T1000 (cell line): ENCODE data around the gene EIF3A.
A peak's percentile ranks its signal among the peaks of the same experiment; 100 is the strongest.
"Not testable (repeated sequence)": the region's sequence is repeated elsewhere in the genome, so short reads cannot be mapped to it uniquely, and the experiment has no call there.

Experiments
- DNase-seq: peaks from one replicate; lab custom pipeline; 2025; ENCODE audit warnings: mixed read lengths; lab: John Stamatoyannopoulos, UW

Gene EIF3A

GRCh38 chr10:119100434-119101238 lies 20.0 kb upstream of the EIF3A start:
- DNase-seq = no peak

- no peak for DNase-seq
These were observed 18.0 kb upstream of the EIF3A start for GRCh38 chr10:119098576-119098975.

DNA sequence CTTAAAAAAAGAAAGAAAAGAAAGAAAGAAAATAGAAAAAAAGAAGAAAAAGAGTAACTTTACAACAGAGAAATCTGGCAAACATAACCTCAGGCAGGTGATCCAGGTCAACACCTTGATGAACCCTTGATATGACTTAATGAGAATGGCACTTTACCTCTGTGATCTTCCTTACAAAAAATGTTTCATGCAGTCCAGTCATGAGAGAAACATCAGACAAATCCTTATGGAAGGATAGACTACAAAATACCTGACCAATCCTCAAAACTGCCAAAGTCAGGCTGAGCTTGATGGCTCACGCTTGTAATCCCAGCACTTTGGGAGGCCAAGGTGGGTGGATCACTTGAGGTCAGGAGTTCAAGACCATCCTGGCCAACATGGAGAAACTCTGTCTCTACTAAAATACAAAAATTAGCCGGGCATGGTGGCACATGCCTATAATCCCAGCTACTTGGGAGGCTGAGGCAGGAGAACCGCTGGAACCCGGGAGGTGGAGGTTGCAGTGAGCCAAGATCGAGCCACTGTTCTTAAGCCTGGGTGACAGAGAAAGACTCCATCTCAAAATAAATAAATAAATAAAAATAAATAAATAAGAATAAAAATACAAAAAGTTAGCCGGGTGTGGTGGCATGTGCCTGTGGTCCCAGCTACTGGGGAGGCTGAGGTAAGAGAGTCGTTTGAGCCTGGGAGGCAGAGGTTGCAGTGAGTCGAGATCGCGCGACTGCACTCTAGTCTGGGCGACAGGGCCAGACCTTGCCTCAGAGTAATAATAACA lies 16.2 kb upstream of the EIF3A start:
- not testable (repeated sequence) for DNase-seq

- DNase-seq = no peak
These were observed 15.0 kb upstream of the EIF3A start for GRCh38 chr10:119095640-119096039.

DNA sequence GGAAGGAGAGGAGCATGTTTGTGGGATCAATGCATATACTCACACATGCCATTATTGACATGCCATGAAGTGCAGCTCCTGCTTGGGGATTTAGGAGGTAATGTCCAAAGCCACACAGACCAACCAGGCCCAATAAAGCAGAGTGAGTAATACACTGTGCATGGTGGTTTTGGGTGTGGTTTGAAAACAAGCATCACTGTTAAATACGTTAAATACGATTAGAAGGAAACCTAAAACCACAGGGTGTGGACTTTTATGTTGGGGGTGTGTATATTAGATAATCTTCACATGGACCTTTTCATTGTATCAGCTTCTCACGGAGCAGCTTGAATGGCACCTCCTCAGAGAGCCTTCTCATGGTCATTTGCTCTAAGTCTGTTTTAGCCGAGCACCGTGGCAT lies 10.4 kb upstream of the EIF3A start:
- DNase-seq = peak; percentile 47

DNA sequence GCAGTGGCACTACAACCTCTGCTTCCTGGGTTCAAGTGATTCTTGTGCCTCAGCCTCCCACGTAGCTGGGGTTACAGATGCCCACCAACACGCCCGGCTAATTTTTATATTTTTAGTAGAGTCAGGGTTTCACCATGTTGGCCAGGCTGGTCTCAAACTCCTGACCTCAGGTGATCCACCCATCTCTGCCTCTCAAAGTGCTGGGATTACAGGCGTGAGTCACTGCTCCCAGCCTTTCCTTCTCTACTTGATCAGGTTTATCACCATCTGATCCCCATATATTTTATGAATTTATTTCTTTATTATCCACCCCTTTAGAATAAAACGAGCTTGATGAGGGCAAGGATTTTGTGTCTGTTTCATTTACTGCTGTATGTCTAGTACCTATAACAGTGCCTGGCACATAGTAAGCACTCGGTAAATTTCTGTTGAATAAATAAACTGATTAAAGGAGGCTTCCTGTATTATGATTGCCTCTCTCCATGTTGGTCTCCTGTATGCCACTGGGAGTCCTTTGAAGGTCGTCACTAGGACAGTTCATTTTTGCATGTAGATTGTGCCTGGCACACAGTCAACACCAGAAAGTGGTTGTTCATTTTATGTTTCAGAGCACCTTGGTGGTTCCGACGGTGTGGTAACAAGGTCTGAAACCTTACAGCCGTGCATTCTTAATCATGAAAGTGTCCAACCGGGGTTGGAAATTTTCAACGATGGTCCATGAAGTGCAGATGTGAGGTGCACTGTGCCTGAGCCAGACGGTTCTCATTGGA lies 9.6 kb upstream of the EIF3A start:
- DNase-seq = no peak

- DNase-seq = no peak
These were observed 6.8 kb upstream of the EIF3A start for GRCh38 chr10:119087271-119087882.

DNA sequence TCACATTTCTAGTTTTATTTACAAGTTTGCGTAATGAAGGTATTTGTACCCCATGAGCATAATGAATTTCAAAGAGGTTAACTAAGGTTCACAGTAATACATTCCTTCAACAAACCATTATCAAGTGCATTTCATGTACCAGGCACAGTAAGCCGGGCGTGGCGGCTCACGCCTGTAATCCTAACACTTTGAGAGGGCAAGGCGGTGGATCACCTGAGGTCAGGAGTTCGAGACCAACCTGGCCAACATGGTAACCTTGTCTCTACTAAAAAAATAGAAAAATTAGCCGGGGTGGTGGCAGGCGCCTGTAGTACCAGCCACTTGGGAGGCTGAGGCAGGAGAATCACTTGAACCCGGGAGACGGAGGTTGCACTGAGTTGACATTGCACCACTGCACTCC lies 4.3 kb upstream of the EIF3A start:
- DNase-seq = no peak

DNA sequence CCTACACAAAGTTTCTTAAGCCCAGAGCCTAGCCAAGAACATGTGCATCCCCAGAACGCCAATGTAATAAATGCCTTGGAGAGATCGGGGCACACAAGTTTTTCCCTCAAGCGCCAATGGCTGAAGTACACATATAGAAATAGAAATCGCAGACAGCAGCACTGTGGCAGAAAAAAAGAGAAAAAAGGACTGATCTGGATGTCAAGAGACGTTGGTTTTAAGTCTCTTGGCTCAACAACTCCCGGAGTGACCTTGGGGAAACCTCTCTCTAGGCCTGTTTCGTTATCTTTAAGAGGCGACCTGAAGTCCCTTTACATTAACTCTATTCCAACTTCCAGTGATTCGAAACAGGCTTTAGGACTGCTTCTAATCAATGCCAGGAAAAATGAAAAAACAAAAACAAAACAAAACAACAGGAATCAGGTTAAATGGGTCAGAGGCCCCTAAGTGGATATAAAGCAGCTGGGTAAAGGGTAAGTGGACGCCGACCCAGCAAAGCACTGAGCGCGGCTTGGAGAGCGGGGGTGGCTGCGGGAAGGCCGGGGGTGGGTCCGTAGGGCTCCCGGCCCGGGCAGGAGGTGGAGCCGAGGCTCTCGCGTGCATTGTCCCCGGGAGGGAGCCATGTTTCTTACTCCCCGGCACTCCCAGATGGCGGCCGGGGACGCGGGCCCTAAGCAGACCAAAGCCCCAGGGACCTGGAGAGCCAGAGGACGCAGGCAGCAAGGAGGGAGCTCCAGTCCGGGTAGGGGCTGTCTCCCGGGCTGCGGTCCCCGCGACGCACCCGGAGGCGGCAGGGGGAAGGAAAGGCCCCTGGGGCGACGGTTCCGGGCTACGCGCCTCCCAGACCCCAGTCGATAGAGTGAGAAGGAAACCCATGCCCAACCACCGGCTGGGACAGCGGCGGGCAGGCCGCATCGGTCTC lies 757 bp downstream of the EIF3A start:
- peak; percentile 45 for DNase-seq

DNA sequence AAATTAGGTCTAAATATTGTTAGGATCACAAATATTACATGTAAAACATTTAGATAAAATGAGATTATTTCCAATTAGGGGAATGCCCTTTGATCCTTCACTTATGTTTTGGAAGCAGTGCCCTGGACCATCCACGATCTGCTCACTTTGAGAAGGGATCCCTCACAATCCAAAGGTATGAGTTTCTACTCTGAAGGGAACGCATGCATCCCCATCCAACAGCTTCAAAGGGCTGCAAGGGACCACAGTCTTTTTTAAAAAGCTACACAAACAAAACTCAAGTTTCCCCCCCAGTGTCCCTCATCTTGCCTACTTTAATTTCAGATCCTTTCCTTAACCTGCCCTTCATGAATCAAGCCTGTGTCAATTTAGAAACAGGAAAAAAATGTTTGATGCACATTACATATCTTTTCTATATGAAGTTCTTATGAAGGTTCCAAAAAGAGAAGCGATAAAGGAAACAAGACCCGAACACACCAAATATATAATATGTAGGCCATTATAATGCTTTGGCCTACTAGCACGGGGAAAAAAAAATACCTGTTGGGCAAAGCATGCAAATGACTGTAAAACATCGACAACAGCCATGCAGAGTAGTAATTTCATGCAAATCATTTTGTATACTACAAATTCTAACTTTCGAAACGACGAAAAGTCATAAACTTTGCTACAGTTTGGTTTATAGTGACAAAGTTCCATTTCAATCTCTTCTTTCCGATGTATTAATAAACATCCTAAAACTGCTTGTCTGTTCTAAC lies 2.0 kb downstream of the EIF3A start:
- DNase-seq = no peak

DNA sequence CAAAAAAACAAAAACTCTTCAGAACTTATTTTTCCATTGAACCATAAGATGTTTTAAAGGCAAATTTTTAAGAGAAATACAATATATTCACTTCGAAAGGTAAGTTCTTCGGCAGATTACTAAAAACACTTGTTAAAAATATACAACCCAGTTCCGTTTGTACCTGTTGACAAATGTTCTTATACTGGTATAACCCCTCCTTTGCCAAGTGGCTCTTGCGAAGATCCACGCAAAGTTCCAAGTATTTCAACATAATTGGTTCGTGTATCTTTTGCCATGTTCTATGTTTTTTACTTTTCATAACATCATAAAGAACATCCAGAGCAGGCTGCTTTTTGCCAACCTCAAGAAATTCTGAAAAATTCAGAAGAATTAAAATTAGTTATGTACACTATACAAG lies 7.0 kb downstream of the EIF3A start:
- no peak for DNase-seq

DNA sequence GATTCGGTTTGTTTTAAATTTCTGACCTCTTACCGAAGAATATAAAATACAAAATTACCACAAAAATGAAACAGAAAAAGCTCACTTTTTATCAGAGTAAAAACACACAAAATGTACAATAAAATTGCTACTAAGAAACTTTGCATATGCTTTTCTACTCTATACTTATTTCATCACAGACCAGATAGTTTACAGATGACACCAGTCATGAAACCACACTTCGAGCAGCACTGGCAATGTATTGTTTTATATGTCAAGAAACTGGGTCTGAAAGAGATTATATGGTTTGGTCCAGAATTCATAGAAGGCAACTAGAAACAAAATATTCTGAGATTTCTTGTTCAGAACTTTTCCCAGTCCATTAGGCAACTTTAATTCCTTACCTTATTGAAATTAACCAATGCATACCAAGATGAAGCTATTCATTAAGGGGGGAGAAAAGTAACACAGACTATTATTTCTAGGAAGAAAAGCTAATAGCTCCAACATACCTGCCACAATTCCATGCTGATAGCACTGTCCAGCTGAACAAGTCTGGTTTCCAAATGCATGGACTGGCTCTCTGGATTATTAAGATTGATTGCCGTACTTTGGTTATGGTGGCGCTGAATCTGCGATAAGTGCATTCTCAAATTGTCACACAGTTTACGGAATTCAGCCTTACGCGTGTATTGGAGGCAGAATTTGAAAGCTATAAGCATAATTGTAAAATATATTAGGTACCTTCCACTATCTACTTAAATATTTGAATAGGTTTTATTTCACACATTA lies 10.0 kb downstream of the EIF3A start:
- DNase-seq = no peak

- DNase-seq = no peak
These were observed 18.7 kb downstream of the EIF3A start for GRCh38 chr10:119061926-119062325.

- DNase-seq = no peak
These were observed 19.3 kb downstream of the EIF3A start for GRCh38 chr10:119061352-119061751.

DNA sequence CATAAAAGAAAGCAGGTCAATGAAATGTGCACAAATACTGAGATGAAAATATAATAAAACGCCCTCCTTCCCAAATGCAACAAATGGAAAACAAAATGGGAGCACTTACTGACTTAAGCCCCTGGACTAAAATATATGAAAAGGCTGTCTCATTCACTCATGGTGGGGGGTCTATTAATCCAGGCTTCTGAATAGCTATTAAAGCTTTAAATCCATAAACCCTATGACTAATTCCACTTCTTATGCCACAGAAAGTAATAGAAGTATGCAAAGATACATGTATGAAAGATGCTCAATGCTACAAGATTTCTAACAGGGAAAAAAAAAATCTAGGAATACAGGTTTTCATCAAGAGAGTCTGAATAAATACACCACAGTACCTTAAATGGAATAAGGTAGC lies 20.5 kb downstream of the EIF3A start:
- no peak for DNase-seq

- no peak for DNase-seq
These were observed 21.1 kb downstream of the EIF3A start for GRCh38 chr10:119059557-119059956.

- no peak for DNase-seq
These were observed 22.6 kb downstream of the EIF3A start for GRCh38 chr10:119058010-119058409.

GRCh38 chr10:119055472-119055871 lies 25.1 kb downstream of the EIF3A start:
- DNase-seq = no peak

DNA sequence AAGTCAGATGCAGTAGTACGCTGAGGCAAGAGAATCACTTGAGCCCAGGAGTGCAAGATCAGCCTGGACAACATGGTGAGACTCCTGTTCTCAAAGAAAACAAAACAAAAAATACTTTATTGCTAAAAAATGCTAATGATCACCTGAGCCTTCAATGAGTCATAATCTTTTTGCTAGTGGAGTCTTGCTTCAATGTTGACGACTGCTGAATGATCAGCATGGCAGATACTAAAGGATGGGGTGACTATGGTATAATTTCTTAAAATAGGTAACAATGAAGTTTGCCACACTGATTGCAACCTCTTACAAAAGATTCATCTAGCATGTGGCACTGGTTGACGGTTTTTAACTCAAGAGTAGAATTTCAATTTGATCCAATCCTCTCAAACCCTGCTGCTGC lies 28.8 kb downstream of the EIF3A start:
- DNase-seq = no peak

DNA sequence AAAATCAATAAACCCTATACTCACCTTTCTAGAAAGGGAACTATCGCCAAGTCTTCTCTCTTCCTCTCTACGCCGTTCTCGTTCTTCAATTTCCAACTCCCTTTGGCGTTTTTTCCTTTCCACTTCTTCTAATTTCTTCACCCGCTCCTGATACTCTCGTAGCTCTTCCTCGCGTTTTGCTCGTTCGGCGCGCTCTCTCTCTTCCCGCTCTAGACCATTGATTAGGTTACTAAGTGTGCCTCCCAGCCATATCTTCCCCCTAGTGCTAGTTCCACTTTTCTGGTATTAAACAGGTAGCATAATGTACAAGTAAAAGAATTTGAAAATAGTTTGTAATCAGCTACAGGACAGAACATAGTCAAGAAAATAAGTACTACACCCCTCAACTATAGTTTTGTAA lies 30.8 kb downstream of the EIF3A start:
- DNase-seq = no peak
